ENCODE results near the gene PPIB. TPM values are rescaled to one million over a fixed set of nuclear protein-coding genes. Genes with fewer than 3 reads are reported as not detected.

The PPIB gene
- total RNA-seq, 1 donor, result 954 TPM

DNA sequence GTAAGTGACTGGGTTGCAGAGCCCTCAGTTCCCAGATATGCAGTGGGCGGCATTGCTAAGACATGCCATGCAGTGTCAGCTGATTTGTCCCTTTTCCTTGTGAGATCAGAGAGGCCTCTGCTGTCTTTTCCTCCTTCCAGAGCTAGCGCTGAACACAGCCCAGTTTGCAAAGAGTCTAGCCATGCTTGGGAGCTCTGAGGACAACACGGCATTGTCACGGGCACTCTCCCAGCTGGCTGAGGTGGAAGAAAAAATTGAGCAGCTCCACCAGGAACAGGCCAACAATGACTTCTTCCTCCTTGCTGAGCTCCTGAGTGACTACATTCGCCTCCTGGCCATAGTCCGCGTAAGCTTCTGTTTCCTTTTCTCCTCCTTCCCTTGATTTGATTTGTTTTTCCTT, 31.3 kb downstream of the PPIB start:
- TF ChIP-seq, protein P1, sequence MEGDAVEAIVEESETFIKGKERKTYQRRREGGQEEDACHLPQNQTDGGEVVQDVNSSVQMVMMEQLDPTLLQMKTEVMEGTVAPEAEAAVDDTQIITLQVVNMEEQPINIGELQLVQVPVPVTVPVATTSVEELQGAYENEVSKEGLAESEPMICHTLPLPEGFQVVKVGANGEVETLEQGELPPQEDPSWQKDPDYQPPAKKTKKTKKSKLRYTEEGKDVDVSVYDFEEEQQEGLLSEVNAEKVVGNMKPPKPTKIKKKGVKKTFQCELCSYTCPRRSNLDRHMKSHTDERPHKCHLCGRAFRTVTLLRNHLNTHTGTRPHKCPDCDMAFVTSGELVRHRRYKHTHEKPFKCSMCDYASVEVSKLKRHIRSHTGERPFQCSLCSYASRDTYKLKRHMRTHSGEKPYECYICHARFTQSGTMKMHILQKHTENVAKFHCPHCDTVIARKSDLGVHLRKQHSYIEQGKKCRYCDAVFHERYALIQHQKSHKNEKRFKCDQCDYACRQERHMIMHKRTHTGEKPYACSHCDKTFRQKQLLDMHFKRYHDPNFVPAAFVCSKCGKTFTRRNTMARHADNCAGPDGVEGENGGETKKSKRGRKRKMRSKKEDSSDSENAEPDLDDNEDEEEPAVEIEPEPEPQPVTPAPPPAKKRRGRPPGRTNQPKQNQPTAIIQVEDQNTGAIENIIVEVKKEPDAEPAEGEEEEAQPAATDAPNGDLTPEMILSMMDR (IDR thresholded peaks at IDR 0.05; ENCODE audit: extremely low read depth, low read depth, low read length), result no peak
- no peak for DNase-seq (ENCODE audit: insufficient read length, low spot score, missing footprints)
- no peaks in the 10 kb centered on the region for H3K4me1 ChIP-seq (ENCODE audit: insufficient read depth, low read length)
- no peaks in the 10 kb centered on the region for H3K9me3 ChIP-seq (ENCODE audit: low read depth, low read length)
- H3K4me2 ChIP-seq (ENCODE audit: insufficient read depth, low read length), result no peak overlapping the region
- H3K79me2 ChIP-seq (ENCODE audit: insufficient read depth, low read length), result no peaks in the 10 kb centered on the region
- no peaks in the 10 kb centered on the region for H4K20me1 ChIP-seq (ENCODE audit: insufficient read depth, low read length)
- H2AFZ ChIP-seq (ENCODE audit: low read length), result no peak overlapping the region
- peaks cover 66% of the 10 kb centered on the region for H3K36me3 ChIP-seq (ENCODE audit: insufficient read depth, low read length)
- no peaks in the 10 kb centered on the region for H3K27me3 ChIP-seq (ENCODE audit: insufficient read depth, low read length)
- no peak overlapping the region for H3K4me3 ChIP-seq (ENCODE audit: insufficient read depth, low read length)
- no peak overlapping the region for H3K27ac ChIP-seq (ENCODE audit: low read depth, low read length)

DNA sequence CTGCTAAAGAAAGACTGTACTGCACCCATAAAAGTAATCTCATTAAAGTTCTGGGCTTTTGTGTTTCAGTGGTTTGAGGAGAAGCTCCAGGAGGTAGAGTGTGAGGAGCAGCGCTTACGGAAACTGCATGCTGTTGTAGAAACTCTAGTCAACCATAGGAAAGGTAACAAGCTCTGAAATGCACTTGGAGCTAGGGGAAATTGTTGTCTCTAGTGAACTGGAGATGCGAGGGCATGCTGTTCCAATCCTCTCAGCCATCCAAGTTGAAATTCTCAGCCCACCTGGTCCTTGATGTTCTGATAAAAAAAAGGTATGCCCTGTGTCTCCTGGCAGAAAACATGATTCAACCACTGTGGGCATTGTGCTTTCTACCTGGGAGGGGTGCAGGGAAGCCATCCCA, 32.7 kb downstream of the PPIB start:
- H3K9me3 ChIP-seq (ENCODE audit: low read depth, low read length), result no peaks in the 10 kb centered on the region
- H4K20me1 ChIP-seq (ENCODE audit: insufficient read depth, low read length), result no peaks in the 10 kb centered on the region
- H3K4me3 ChIP-seq (ENCODE audit: insufficient read depth, low read length), result no peak overlapping the region
- no peak overlapping the region for H2AFZ ChIP-seq (ENCODE audit: low read length)
- no peaks in the 10 kb centered on the region for H3K4me1 ChIP-seq (ENCODE audit: insufficient read depth, low read length)
- H3K36me3 ChIP-seq (ENCODE audit: insufficient read depth, low read length), result peaks cover 67% of the 10 kb centered on the region
- TF ChIP-seq, protein P1 (IDR thresholded peaks at IDR 0.05; ENCODE audit: extremely low read depth, low read depth, low read length), result no peak
- DNase-seq (ENCODE audit: insufficient read length, low spot score, missing footprints), result no peak
- H3K27ac ChIP-seq (ENCODE audit: low read depth, low read length), result no peak overlapping the region
- no peaks in the 10 kb centered on the region for H3K79me2 ChIP-seq (ENCODE audit: insufficient read depth, low read length)
- H3K27me3 ChIP-seq (ENCODE audit: insufficient read depth, low read length), result no peaks in the 10 kb centered on the region
- H3K4me2 ChIP-seq (ENCODE audit: insufficient read depth, low read length), result no peak overlapping the region

DNA sequence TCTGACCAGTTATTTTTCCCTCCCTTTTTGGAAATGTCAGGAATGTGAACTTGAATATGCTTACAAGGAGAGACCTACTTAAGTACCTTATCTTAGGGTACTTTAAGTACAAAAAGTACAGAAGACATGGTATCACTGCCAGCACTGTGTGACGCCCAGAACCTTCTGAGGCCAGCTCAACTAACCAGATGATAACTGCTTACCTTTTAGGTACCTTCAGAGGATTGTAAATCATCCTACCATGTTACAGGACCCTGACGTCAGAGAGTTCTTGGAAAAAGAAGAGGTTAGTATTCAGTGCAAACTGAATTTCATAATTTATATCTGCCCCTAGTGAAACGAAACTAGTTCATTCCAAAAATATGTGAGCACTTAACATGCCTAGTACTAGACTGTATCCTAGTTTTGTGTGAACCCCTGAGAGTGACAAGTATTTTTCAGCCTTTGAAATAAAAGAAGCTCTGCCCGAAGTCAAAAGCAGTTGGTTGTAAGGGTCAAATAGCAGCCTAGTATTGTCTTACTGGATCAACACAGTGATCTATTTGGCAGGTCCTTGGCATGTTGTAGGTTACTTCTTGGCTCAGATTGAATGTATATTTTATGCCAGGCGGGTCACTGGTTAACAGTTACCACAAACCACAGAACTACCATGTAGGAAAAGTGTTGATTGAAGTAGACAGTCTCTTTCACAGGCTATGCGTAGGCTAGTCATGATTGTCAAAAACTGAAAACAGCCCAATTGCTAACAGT, 35.1 kb downstream of the PPIB start:
- Histone ChIP-seq H3K27me3 (ENCODE audit: insufficient read depth, low read length) (no peaks in the 10 kb centered on the region), H2AFZ (ENCODE audit: low read length) (no peak overlapping the region), H3K79me2 (ENCODE audit: insufficient read depth, low read length) (no peaks in the 10 kb centered on the region), H3K27ac (ENCODE audit: low read depth, low read length) (no peak overlapping the region), H3K4me3 (ENCODE audit: insufficient read depth, low read length) (no peak overlapping the region), H3K4me1 (ENCODE audit: insufficient read depth, low read length) (no peaks in the 10 kb centered on the region), H3K36me3 (ENCODE audit: insufficient read depth, low read length) (peaks cover 78% of the 10 kb centered on the region), H4K20me1 (ENCODE audit: insufficient read depth, low read length) (no peaks in the 10 kb centered on the region), H3K4me2 (ENCODE audit: insufficient read depth, low read length) (no peak overlapping the region), H3K9me3 (ENCODE audit: low read depth, low read length) (no peaks in the 10 kb centered on the region)
- TF ChIP-seq, protein P1 (IDR thresholded peaks at IDR 0.05; ENCODE audit: extremely low read depth, low read depth, low read length), result no peak
- DNase-seq (ENCODE audit: insufficient read length, low spot score, missing footprints), result no peak

DNA sequence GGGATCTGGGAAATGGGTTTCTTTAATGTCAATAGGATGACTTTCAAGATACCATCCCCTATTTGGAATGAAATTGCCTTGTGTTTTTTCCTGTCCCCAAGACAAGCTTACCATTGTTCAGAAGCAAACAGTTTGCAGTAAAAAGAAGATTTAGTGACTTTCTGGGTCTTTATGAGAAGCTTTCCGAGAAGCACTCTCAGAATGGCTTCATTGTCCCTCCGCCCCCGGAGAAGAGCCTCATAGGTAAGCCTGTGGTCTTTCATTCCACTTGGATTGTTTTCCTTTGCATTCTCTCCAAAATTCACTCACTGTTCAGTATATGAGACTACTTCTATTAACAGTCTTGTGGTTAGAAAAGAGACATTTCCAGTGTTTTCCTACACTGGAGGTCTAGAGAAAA, 36.8 kb downstream of the PPIB start:
- peaks cover 75% of the 10 kb centered on the region for H3K36me3 ChIP-seq (ENCODE audit: insufficient read depth, low read length)
- no peaks in the 10 kb centered on the region for H4K20me1 ChIP-seq (ENCODE audit: insufficient read depth, low read length)
- no peaks in the 10 kb centered on the region for H3K27me3 ChIP-seq (ENCODE audit: insufficient read depth, low read length)

More for the DNA sequence above, 36.8 kb downstream of the PPIB start:
- Histone ChIP-seq H3K27ac (ENCODE audit: low read depth, low read length) (no peak overlapping the region), H3K9me3 (ENCODE audit: low read depth, low read length) (no peaks in the 10 kb centered on the region), H3K4me1 (ENCODE audit: insufficient read depth, low read length) (no peaks in the 10 kb centered on the region), H3K4me2 (ENCODE audit: insufficient read depth, low read length) (no peak overlapping the region), H3K4me3 (ENCODE audit: insufficient read depth, low read length) (no peak overlapping the region), H3K79me2 (ENCODE audit: insufficient read depth, low read length) (no peaks in the 10 kb centered on the region), H2AFZ (ENCODE audit: low read length) (no peak overlapping the region)
- TF ChIP-seq, protein P1 (IDR thresholded peaks at IDR 0.05; ENCODE audit: extremely low read depth, low read depth, low read length), result no peak
- no peak for DNase-seq (ENCODE audit: insufficient read length, low spot score, missing footprints)

Data from osteoblast (primary cell).